ENCODE measurements around the gene RTKN2.

RTKN2 gene

GRCh38 chr10:62178568-62178967 lies 90.1 kb downstream of the RTKN2 start:
- no peak for DNase-seq (ENCODE audit: low read depth, low spot score)

GRCh38 chr10:62177111-62177510 lies 91.5 kb downstream of the RTKN2 start:
- DNase-seq (ENCODE audit: low read depth, low spot score): no peak

- DNase-seq (ENCODE audit: low read depth, low spot score): no peak
These were observed 93.4 kb downstream of the RTKN2 start for GRCh38 chr10:62175251-62175650.

- no peak for DNase-seq (ENCODE audit: low read depth, low spot score)
These were observed 96.2 kb downstream of the RTKN2 start for GRCh38 chr10:62172465-62172864.

- DNase-seq (ENCODE audit: low read depth, low spot score): peak; percentile 14
These were observed 96.9 kb downstream of the RTKN2 start for GRCh38 chr10:62171791-62172190.

GRCh38 chr10:62170732-62171131 lies 97.9 kb downstream of the RTKN2 start:
- no peak for DNase-seq (ENCODE audit: low read depth, low spot score)

GRCh38 chr10:62166331-62167131 lies 102.1 kb downstream of the RTKN2 start:
- peak; percentile 9 for DNase-seq (ENCODE audit: low read depth, low spot score)

GRCh38 chr10:62165803-62166202 lies 102.8 kb downstream of the RTKN2 start:
- DNase-seq (ENCODE audit: low read depth, low spot score): no peak

- DNase-seq (ENCODE audit: low read depth, low spot score): no peak
These were observed 105.6 kb downstream of the RTKN2 start for GRCh38 chr10:62163024-62163423.

- DNase-seq (ENCODE audit: low read depth, low spot score): no peak
These were observed 106.2 kb downstream of the RTKN2 start for GRCh38 chr10:62162261-62162981.

- DNase-seq (ENCODE audit: low read depth, low spot score): no peak
These were observed 109.3 kb downstream of the RTKN2 start for GRCh38 chr10:62159351-62159750.

- DNase-seq (ENCODE audit: low read depth, low spot score): no peak
These were observed 111.0 kb downstream of the RTKN2 start for GRCh38 chr10:62157601-62158000.

- DNase-seq (ENCODE audit: low read depth, low spot score): no peak
These were observed 113.5 kb downstream of the RTKN2 start for GRCh38 chr10:62155054-62155680.

- no peak for DNase-seq (ENCODE audit: low read depth, low spot score)
These were observed 114.4 kb downstream of the RTKN2 start for GRCh38 chr10:62154231-62154630.

- DNase-seq (ENCODE audit: low read depth, low spot score): no peak
These were observed 115.5 kb downstream of the RTKN2 start for GRCh38 chr10:62153191-62153590.

GRCh38 chr10:62149621-62150020 lies 119.0 kb downstream of the RTKN2 start:
- no peak for DNase-seq (ENCODE audit: low read depth, low spot score)

GRCh38 chr10:62148155-62148554 lies 120.5 kb downstream of the RTKN2 start:
- DNase-seq (ENCODE audit: low read depth, low spot score): no peak

GRCh38 chr10:62147425-62147824 lies 121.2 kb downstream of the RTKN2 start:
- DNase-seq (ENCODE audit: low read depth, low spot score): no peak

- no peak for DNase-seq (ENCODE audit: low read depth, low spot score)
These were observed 131.7 kb downstream of the RTKN2 start for GRCh38 chr10:62136931-62137330.

- DNase-seq (ENCODE audit: low read depth, low spot score): no peak
These were observed 135.0 kb downstream of the RTKN2 start for GRCh38 chr10:62133618-62134017.

Measured in astrocyte of the hippocampus (primary cell).